ENCODE data around the gene IL1R2.

Gene IL1R2

GRCh38 chr2:101974663-101975062, 17.1 kb upstream of the IL1R2 start:
- no peak for DNase-seq (ENCODE audit: low read depth)

GRCh38 chr2:101975171-101975870, 16.4 kb upstream of the IL1R2 start:
- DNase-seq (ENCODE audit: low read depth) = no peak

GRCh38 chr2:101976891-101977290, 14.9 kb upstream of the IL1R2 start:
- DNase-seq (ENCODE audit: low read depth) = no peak

GRCh38 chr2:101980368-101980767, 11.4 kb upstream of the IL1R2 start:
- DNase-seq (ENCODE audit: low read depth) = no peak

GRCh38 chr2:101981066-101981465, 10.7 kb upstream of the IL1R2 start:
- DNase-seq (ENCODE audit: low read depth) = no peak

- DNase-seq (ENCODE audit: low read depth) = no peak
Observed at GRCh38 chr2:101981504-101981903, 10.3 kb upstream of the IL1R2 start.

GRCh38 chr2:101982495-101983029, 9.2 kb upstream of the IL1R2 start:
- DNase-seq (ENCODE audit: low read depth) = no peak

- DNase-seq (ENCODE audit: low read depth) = no peak
Observed at GRCh38 chr2:101983486-101983885, 8.3 kb upstream of the IL1R2 start.

GRCh38 chr2:101983928-101984327, 7.8 kb upstream of the IL1R2 start:
- no peak for DNase-seq (ENCODE audit: low read depth)

- no peak for DNase-seq (ENCODE audit: low read depth)
Observed at GRCh38 chr2:101984656-101985055, 7.1 kb upstream of the IL1R2 start.

GRCh38 chr2:101985101-101985792, 6.5 kb upstream of the IL1R2 start:
- no peak for DNase-seq (ENCODE audit: low read depth)

GRCh38 chr2:101985793-101986164, 6.0 kb upstream of the IL1R2 start:
- no peak for DNase-seq (ENCODE audit: low read depth)

- DNase-seq (ENCODE audit: low read depth) = no peak
Observed at GRCh38 chr2:101986376-101986775, 5.4 kb upstream of the IL1R2 start.

GRCh38 chr2:101986804-101987740, 4.7 kb upstream of the IL1R2 start:
- DNase-seq (ENCODE audit: low read depth) = no peak

- no peak for DNase-seq (ENCODE audit: low read depth)
Observed at GRCh38 chr2:101987832-101988231, 3.9 kb upstream of the IL1R2 start.

GRCh38 chr2:101988541-101988940, 3.2 kb upstream of the IL1R2 start:
- no peak for DNase-seq (ENCODE audit: low read depth)

- no peak for DNase-seq (ENCODE audit: low read depth)
Observed at GRCh38 chr2:101989740-101990460, 1.9 kb upstream of the IL1R2 start.

- no peak for DNase-seq (ENCODE audit: low read depth)
Observed at GRCh38 chr2:101993772-101994171, 2.0 kb downstream of the IL1R2 start.

- DNase-seq (ENCODE audit: low read depth) = no peak
Observed at GRCh38 chr2:101995019-101995418, 3.3 kb downstream of the IL1R2 start.

GRCh38 chr2:101995804-101996203, 4.0 kb downstream of the IL1R2 start:
- DNase-seq (ENCODE audit: low read depth) = no peak

- DNase-seq (ENCODE audit: low read depth) = no peak
Observed at GRCh38 chr2:101998556-101998895, 6.8 kb downstream of the IL1R2 start.

Measured in stimulated activated CD8-positive, alpha-beta memory T cell treated with anti-CD3 and anti-CD28 coated beads, Interleukin-4, amount 100 ng/mL, for 24 hours (primary cell).